ENCODE results near the gene RNF223.

DNA sequence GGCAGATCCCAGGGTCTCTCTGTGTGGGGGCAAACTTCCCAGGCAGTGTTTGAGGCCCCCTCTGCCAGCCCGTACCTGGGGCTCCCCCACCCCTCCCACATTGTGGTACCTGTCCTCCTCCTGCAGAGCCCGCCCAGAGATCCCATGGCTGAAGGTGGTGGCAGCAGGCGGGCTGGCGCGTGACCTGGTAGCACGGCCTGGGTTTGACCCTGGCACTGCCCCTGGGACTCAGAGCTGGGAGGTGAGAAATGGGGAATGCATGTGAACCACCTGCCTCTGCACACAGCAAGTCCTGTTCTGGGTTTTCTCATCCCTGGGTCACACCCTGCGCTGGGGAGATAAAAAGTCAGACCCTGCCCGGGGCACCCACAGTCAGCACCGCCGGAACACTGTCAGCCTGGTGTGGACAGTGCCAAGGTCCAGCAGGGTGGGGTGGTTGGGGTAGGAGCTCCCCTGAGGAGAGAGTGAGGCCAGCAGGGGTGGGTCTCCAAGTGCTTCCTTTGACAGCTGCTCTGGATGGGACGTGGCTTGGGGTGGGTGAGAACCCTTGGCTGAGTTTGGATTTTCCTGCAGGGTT is 42.4 kb downstream of the RNF223 start:
- TF ChIP-seq PHF8 (IDR thresholded peaks at IDR 0.05; ENCODE audit: borderline replicate concordance, low read depth): no peak
- TF ChIP-seq BHLHE40 (IDR thresholded peaks at IDR 0.05; ENCODE audit: low read depth, low read length): no peak
- TF ChIP-seq CTCF (IDR thresholded peaks at IDR 0.05): no peak
- TF ChIP-seq, protein P1, sequence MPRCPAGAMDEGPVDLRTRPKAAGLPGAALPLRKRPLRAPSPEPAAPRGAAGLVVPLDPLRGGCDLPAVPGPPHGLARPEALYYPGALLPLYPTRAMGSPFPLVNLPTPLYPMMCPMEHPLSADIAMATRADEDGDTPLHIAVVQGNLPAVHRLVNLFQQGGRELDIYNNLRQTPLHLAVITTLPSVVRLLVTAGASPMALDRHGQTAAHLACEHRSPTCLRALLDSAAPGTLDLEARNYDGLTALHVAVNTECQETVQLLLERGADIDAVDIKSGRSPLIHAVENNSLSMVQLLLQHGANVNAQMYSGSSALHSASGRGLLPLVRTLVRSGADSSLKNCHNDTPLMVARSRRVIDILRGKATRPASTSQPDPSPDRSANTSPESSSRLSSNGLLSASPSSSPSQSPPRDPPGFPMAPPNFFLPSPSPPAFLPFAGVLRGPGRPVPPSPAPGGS (IDR thresholded peaks at IDR 0.05): no peak
- no peak for TF ChIP-seq ZFP36 (IDR thresholded peaks at IDR 0.05; ENCODE audit: borderline replicate concordance, partially characterized antibody)
- TF ChIP-seq, protein P2, sequence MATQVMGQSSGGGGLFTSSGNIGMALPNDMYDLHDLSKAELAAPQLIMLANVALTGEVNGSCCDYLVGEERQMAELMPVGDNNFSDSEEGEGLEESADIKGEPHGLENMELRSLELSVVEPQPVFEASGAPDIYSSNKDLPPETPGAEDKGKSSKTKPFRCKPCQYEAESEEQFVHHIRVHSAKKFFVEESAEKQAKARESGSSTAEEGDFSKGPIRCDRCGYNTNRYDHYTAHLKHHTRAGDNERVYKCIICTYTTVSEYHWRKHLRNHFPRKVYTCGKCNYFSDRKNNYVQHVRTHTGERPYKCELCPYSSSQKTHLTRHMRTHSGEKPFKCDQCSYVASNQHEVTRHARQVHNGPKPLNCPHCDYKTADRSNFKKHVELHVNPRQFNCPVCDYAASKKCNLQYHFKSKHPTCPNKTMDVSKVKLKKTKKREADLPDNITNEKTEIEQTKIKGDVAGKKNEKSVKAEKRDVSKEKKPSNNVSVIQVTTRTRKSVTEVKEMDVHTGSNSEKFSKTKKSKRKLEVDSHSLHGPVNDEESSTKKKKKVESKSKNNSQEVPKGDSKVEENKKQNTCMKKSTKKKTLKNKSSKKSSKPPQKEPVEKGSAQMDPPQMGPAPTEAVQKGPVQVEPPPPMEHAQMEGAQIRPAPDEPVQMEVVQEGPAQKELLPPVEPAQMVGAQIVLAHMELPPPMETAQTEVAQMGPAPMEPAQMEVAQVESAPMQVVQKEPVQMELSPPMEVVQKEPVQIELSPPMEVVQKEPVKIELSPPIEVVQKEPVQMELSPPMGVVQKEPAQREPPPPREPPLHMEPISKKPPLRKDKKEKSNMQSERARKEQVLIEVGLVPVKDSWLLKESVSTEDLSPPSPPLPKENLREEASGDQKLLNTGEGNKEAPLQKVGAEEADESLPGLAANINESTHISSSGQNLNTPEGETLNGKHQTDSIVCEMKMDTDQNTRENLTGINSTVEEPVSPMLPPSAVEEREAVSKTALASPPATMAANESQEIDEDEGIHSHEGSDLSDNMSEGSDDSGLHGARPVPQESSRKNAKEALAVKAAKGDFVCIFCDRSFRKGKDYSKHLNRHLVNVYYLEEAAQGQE (IDR thresholded peaks at IDR 0.05): no peak
- no peak for TF ChIP-seq CHD2 (IDR thresholded peaks at IDR 0.05; ENCODE audit: low read length, partially characterized antibody)
- no peak for TF ChIP-seq POLR2A (IDR thresholded peaks at IDR 0.05; ENCODE audit: low read length)
- TF ChIP-seq CHD4 (IDR thresholded peaks at IDR 0.05; ENCODE audit: borderline replicate concordance): no peak
- no peak for TF ChIP-seq TP53 (CRISPR knock-in tag; IDR thresholded peaks at IDR 0.05)
- TF ChIP-seq JUNB (IDR thresholded peaks at IDR 0.05): no peak
